Activated naive CD8-positive, alpha-beta T cell treated with anti-CD3 and anti-CD28 coated beads, Interleukin-2, amount 50 U/mL, for 24 hours (primary cell): ENCODE measurements around the gene NUCB1.
A peak's percentile ranks its signal among the peaks of the same experiment; 100 is the strongest.

ENCODE experiments used
- ATAC-seq: fragments of 150-1000 bp; cut with Tn5 transposase; one replicate; pipeline ENCODE4 v1.10.0; 2021
- DNase-seq: peaks from one replicate; pipeline ENCODE4 v3.0.0; 2021
- H3K27ac Mint-ChIP-seq: one replicate; pipeline ENCODE4 v1.8.0; 2021; ENCODE audit warnings: mild to moderate bottlenecking, mixed read lengths
- H3K27me3 Mint-ChIP-seq: one replicate; pipeline ENCODE4 v1.8.0; 2021; ENCODE audit warnings: mixed read lengths
- H3K36me3 Mint-ChIP-seq: one replicate; pipeline ENCODE4 v1.8.0; 2021; ENCODE audit warnings: low read depth, mixed read lengths
- H3K4me1 Mint-ChIP-seq: one replicate; pipeline ENCODE4 v1.8.0; 2021; ENCODE audit warnings: mixed read lengths
- H3K4me3 Mint-ChIP-seq: one replicate; pipeline ENCODE4 v1.8.0; 2021; ENCODE audit warnings: mild to moderate bottlenecking, moderate library complexity, mixed read lengths
- H3K9me3 Mint-ChIP-seq: one replicate; pipeline ENCODE4 v1.8.0; 2021; ENCODE audit warnings: mixed read lengths

Gene NUCB1

GRCh38 chr19:48950830-48951519 is 50.9 kb downstream of the NUCB1 start:
- no peak overlapping the region for H3K4me3 Mint-ChIP-seq
- no peaks in the 10 kb centered on the region for H3K9me3 Mint-ChIP-seq
- ATAC-seq (no peak), DNase-seq (no peak)
- peaks cover 6% of the 10 kb centered on the region for H3K36me3 Mint-ChIP-seq
- H3K4me1 Mint-ChIP-seq = peaks cover 14% of the 10 kb centered on the region
- no peak overlapping the region for H3K27ac Mint-ChIP-seq
- H3K27me3 Mint-ChIP-seq = no peaks in the 10 kb centered on the region

- peaks cover 27% of the 10 kb centered on the region for H3K4me1 Mint-ChIP-seq
- DNase-seq = no peak
- H3K4me3 Mint-ChIP-seq = no peak overlapping the region
- H3K27me3 Mint-ChIP-seq = no peaks in the 10 kb centered on the region
- no peak overlapping the region for H3K27ac Mint-ChIP-seq
- H3K9me3 Mint-ChIP-seq = no peaks in the 10 kb centered on the region
- peaks cover 17% of the 10 kb centered on the region for H3K36me3 Mint-ChIP-seq
- no peak for ATAC-seq
These were observed 53.0 kb downstream of the NUCB1 start for GRCh38 chr19:48953141-48953540.

DNA sequence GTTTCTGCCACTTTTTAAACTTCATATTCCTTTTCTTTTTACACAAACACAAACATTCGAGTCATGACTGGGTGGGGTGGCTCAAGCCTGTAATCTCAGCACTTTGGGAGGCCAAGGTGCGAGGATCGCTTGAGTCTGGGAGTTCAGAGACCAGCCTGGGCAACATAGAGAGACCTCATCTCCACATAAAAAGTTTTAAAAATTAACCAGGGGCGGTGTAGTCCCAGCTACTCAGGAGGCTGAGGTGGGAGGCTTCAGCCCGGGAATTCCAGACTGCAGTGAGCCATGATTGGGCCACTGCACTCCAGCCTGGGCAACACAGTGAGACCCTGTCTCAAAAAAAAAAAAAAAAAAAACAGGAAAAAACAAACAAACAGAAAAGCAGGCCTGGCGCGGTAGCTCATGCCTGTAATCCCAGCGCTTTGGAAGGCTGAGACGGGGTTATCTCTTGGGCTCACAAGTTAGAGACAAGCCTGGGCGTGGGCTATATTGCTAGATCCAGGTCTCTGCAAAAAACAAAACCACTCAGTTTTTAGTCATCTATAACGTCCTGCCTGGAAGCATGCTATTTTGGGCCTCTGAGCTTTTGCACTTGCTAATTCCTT is 54.0 kb downstream of the NUCB1 start:
- H3K36me3 Mint-ChIP-seq = peaks cover 19% of the 10 kb centered on the region
- peak overlapping the region; percentile 97 for H3K27ac Mint-ChIP-seq
- peaks cover 30% of the 10 kb centered on the region for H3K4me1 Mint-ChIP-seq
- DNase-seq = no peak
- H3K9me3 Mint-ChIP-seq = no peaks in the 10 kb centered on the region
- no peaks in the 10 kb centered on the region for H3K27me3 Mint-ChIP-seq
- no peak for ATAC-seq
- H3K4me3 Mint-ChIP-seq = peak overlapping the region; percentile 84

DNA sequence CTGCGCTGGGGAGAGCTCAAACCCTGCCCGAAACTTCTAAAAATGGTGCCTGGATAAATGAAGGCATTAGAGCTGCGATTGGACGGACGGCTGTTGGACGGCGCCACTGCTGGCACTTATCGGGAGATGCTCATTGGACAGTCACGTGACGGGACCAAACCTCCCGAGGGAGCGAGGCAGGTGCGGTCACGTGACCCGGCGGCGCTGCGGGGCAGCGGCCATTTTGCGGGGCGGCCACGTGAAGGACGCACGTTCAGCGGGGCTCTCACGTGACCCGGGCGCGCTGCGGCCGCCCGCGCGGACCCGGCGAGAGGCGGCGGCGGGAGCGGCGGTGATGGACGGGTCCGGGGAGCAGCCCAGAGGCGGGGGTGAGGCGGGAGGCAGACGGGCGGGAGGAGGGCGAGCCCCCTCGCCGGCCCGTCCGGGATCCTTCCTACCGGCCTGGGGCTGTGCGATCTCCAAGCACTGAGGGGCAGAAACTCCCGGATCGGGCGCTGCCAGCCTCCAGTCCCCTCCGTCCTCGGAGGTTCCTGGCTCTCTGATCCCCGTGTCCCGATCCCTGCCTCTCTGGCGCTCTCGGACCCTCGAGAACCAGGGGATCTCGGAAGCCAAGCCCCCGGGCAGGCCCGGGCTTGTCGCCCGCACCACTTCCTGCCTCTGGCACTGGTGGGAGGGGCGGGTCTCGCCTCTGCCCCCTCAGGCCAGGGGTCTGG is 54.6 kb downstream of the NUCB1 start, which contains the start of gene BAX:
Gene BAX, plus strand, starts transcription at position 281 of the 713 bp plus-strand sequence. Its CDS starts 54 bp downstream, at position 335.
- Mint-ChIP-seq H3K4me1 (peaks cover 30% of the 10 kb centered on the region), H3K27ac (peak within 1 kb of the TSS; percentile 97), H3K27me3 (no peaks in the 10 kb centered on the region), H3K36me3 (peaks cover 19% of the 10 kb centered on the region), H3K4me3 (peak within 1 kb of the TSS; percentile 84), H3K9me3 (no peaks in the 10 kb centered on the region)
- peak; percentile 98 for DNase-seq
- ATAC-seq = peak; percentile 86

DNA sequence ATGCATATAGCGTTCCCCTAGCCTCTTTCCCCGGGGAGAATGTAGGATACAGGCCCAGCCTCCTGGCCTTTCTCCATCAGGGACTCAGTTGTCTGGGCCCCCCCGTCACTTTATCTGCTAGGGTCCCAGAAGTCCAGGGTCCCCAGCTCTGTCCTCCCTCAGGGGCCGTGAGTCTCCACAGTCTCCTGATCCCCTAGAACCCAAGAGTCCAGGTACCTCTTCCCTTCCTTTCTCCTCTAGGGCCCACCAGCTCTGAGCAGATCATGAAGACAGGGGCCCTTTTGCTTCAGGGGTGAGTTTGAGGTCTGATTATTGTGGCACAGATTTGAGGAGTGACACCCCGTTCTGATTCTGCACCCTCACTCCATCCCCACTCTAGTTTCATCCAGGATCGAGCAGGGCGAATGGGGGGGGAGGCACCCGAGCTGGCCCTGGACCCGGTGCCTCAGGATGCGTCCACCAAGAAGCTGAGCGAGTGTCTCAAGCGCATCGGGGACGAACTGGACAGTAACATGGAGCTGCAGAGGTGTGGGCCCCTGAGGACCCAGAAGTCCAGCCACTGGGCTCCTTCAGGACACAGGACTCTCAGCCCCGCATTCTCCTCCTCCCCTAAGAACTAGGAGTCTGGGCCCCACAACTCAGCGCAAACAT is 55.3 kb downstream of the NUCB1 start:
- Mint-ChIP-seq H3K36me3 (peaks cover 19% of the 10 kb centered on the region), H3K4me3 (peak overlapping the region; percentile 84), H3K27me3 (no peaks in the 10 kb centered on the region), H3K27ac (peak overlapping the region; percentile 84), H3K9me3 (no peaks in the 10 kb centered on the region), H3K4me1 (peaks cover 30% of the 10 kb centered on the region)
- DNase-seq = no peak
- ATAC-seq = no peak

GRCh38 chr19:48958006-48958405 is 57.9 kb downstream of the NUCB1 start:
- H3K36me3 Mint-ChIP-seq = peaks cover 26% of the 10 kb centered on the region
- no peaks in the 10 kb centered on the region for H3K9me3 Mint-ChIP-seq
- no peaks in the 10 kb centered on the region for H3K27me3 Mint-ChIP-seq
- peaks cover 48% of the 10 kb centered on the region for H3K4me1 Mint-ChIP-seq
- H3K4me3 Mint-ChIP-seq = no peak overlapping the region
- H3K27ac Mint-ChIP-seq = no peak overlapping the region
- DNase-seq = no peak
- ATAC-seq = no peak

DNA sequence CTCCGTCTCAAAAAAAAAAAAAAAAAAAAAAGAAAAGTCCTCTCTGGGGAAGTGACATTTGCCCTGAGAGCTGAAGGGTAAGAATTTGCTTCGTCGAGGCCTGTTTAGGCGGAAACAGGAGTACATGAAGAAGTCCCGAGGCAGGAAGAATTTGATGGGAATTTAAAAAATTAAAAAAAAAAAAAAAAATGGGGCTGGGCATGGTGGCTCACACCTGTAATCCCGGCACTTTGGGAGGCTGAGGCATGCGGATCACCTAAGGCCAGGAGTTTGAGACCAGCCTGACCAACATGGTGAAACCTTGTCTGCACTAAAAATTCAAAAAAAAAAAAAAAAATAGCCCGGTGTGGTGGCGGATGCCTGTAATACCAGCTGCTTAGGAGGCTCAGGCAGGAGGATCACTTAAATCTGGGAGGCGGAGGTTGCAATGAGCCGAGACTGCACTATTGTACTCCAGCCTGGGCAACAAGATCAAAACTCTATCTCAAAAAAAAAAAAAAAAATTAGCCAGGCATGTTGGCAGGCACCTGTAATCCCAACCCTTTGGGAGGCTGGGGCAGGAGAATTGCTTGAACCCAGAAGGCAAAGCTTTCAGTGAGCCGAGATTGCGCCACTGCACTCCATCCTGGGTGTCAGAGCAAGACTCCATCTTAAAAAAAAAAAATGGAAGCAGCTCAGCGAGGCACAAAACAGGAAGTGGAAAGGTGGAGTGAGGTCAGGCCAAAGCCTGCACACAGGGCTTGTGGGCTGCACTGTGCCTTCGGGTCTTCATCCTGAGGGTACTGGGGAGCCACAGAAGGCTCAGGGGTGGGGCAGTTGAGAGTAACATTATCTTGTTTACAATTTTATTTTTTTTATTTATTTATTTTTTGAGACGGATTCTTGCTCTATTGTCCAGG is 59.5 kb downstream of the NUCB1 start:
- no peak overlapping the region for H3K4me3 Mint-ChIP-seq
- DNase-seq (no peak), ATAC-seq (no peak)
- H3K9me3 Mint-ChIP-seq = no peaks in the 10 kb centered on the region
- no peaks in the 10 kb centered on the region for H3K27me3 Mint-ChIP-seq
- peaks cover 57% of the 10 kb centered on the region for H3K4me1 Mint-ChIP-seq
- H3K36me3 Mint-ChIP-seq = peaks cover 25% of the 10 kb centered on the region
- no peak overlapping the region for H3K27ac Mint-ChIP-seq

DNA sequence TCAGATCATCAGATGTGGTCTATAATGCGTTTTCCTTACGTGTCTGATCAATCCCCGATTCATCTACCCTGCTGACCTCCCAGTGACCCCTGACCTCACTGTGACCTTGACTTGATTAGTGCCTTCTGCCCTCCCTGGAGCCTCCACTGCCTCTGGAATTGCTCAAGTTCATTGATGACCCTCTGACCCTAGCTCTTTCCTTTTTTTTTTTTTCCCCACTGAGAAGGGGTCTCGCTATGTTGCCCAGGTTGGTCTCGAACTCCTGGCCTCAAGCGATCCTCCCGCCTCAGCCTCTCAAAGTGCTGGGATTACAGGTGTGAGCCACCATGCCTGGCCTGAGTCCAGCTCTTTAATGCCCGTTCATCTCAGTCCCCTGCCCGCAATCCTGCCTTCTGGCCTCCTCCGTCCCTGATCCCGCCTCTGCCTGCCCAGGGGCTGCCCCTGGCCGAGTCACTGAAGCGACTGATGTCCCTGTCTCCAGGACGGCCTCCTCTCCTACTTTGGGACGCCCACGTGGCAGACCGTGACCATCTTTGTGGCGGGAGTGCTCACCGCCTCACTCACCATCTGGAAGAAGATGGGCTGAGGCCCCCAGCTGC is 61.0 kb downstream of the NUCB1 start:
- no peaks in the 10 kb centered on the region for H3K9me3 Mint-ChIP-seq
- peaks cover 29% of the 10 kb centered on the region for H3K36me3 Mint-ChIP-seq
- peaks cover 63% of the 10 kb centered on the region for H3K4me1 Mint-ChIP-seq
- H3K27me3 Mint-ChIP-seq = no peaks in the 10 kb centered on the region
- no peak for DNase-seq
- H3K27ac Mint-ChIP-seq = peak overlapping the region; percentile 98
- H3K4me3 Mint-ChIP-seq = peak overlapping the region; percentile 54
- no peak for ATAC-seq

GRCh38 chr19:48961673-48962028 is 61.5 kb downstream of the NUCB1 start:
- peak overlapping the region; percentile 97 for H3K4me3 Mint-ChIP-seq
- peak overlapping the region; percentile 98 for H3K27ac Mint-ChIP-seq
- peaks cover 64% of the 10 kb centered on the region for H3K4me1 Mint-ChIP-seq
- ATAC-seq (no peak), DNase-seq (no peak)
- no peaks in the 10 kb centered on the region for H3K27me3 Mint-ChIP-seq
- H3K36me3 Mint-ChIP-seq = peaks cover 31% of the 10 kb centered on the region
- no peaks in the 10 kb centered on the region for H3K9me3 Mint-ChIP-seq

- ATAC-seq (peak; percentile 55), DNase-seq (peak; percentile 77)
- H3K4me1 Mint-ChIP-seq = peaks cover 66% of the 10 kb centered on the region
- no peaks in the 10 kb centered on the region for H3K9me3 Mint-ChIP-seq
- peaks cover 33% of the 10 kb centered on the region for H3K36me3 Mint-ChIP-seq
- peak overlapping the region; percentile 97 for H3K4me3 Mint-ChIP-seq
- no peaks in the 10 kb centered on the region for H3K27me3 Mint-ChIP-seq
- peak overlapping the region; percentile 98 for H3K27ac Mint-ChIP-seq
These were observed 62.1 kb downstream of the NUCB1 start for GRCh38 chr19:48962029-48962848.

- no peak for DNase-seq
- Mint-ChIP-seq H3K27me3 (no peaks in the 10 kb centered on the region), H3K27ac (peak overlapping the region; percentile 98), H3K4me3 (peak overlapping the region; percentile 97), H3K36me3 (peaks cover 36% of the 10 kb centered on the region), H3K9me3 (no peaks in the 10 kb centered on the region), H3K4me1 (peaks cover 62% of the 10 kb centered on the region)
- ATAC-seq = no peak
These were observed 62.7 kb downstream of the NUCB1 start for GRCh38 chr19:48962849-48963165.

DNA sequence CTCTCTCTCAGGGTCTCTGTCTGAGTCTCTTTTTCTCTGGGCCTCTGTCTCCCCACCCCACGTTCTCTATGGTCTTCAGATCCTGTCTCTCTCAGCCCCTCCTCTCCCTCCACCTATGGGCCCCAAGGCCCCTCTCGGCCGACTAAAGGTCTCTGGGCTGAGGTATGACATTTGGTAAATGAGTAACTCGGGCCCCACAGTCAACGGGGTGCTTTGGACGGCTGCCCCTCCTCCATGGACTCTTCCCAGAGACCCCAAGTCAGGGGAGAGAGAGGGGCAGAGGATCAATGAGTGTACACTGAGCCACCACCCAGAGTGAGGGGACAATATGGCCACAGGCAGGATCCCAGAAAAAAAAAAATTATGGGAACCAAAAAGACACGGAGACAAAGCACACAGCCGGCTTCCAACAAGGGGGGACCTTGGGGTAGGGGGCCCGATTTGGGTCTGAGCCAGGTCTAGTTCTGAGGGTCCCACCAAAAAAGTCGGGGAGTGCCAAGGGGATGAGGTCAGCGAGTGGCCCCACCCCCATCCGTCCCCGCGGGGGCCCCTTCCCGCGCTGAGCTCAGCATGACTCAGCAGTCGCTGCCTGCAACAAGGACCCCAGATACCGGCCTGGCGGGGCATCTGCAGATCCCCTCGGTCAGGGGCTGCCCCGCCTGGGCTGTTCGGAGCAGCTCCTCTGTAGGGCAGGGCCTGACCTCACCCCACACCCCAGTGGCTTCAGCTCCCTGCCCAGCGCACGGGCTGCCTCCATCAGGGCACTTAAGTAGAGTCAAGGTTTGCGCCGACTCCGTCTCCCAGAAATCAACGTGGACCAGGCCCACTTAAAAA is 63.5 kb downstream of the NUCB1 start:
- H3K4me1 Mint-ChIP-seq = peaks cover 64% of the 10 kb centered on the region

More for the DNA sequence above, 63.5 kb downstream of the NUCB1 start:
- ATAC-seq = peak; percentile 44
- Mint-ChIP-seq H3K36me3 (peaks cover 38% of the 10 kb centered on the region), H3K27ac (peak overlapping the region; percentile 98), H3K9me3 (no peaks in the 10 kb centered on the region), H3K27me3 (no peaks in the 10 kb centered on the region), H3K4me3 (peak overlapping the region; percentile 97)
- peak; percentile 89 for DNase-seq
